GM19351 (cell line): ENCODE measurements around the gene CHAC2.
"Not testable (repeated sequence)": the region's sequence is repeated elsewhere in the genome, so short reads cannot be mapped to it uniquely, and the experiment has no call there.

Experiments used
- ATAC-seq: cut with Tn5 transposase; IDR thresholded peaks from one replicate; pipeline ENCODE4 v1.9.1; 2021; ENCODE audit warnings: mild to moderate bottlenecking, moderate library complexity; ENCODE audit not compliant: unreplicated experiment

CHAC2 gene

GRCh38 chr2:53767405-53768241 is at the start of gene CHAC2:
Gene CHAC2, plus strand, starts transcription at chr2:53767804. Its CDS starts 83 bp downstream, at chr2:53767887.
- ATAC-seq: peak; percentile 89

GRCh38 chr2:53720944-53721343 is 46.7 kb upstream of the CHAC2 start:
- not testable (repeated sequence) for ATAC-seq

- no peak for ATAC-seq
Observed at GRCh38 chr2:53724536-53724935, 43.1 kb upstream of the CHAC2 start.

- no peak for ATAC-seq
Observed at GRCh38 chr2:53725662-53726061, 41.9 kb upstream of the CHAC2 start.

GRCh38 chr2:53727921-53728320 is 39.7 kb upstream of the CHAC2 start:
- no peak for ATAC-seq

- ATAC-seq: no peak
Observed at GRCh38 chr2:53729143-53729762, 38.4 kb upstream of the CHAC2 start.

- ATAC-seq: no peak
Observed at GRCh38 chr2:53737091-53737490, 30.5 kb upstream of the CHAC2 start.

GRCh38 chr2:53739032-53739431 is 28.6 kb upstream of the CHAC2 start:
- no peak for ATAC-seq

GRCh38 chr2:53740170-53740569 is 27.4 kb upstream of the CHAC2 start:
- no peak for ATAC-seq

GRCh38 chr2:53744395-53745065 is 23.1 kb upstream of the CHAC2 start:
- no peak for ATAC-seq

GRCh38 chr2:53750041-53750768 is 17.4 kb upstream of the CHAC2 start:
- no peak for ATAC-seq

GRCh38 chr2:53751728-53752127 is 15.9 kb upstream of the CHAC2 start:
- peak; percentile 95 for ATAC-seq

- no peak for ATAC-seq
Observed at GRCh38 chr2:53752385-53752784, 15.2 kb upstream of the CHAC2 start.

GRCh38 chr2:53753041-53753440 is 14.6 kb upstream of the CHAC2 start:
- ATAC-seq: no peak

GRCh38 chr2:53755121-53755520 is 12.5 kb upstream of the CHAC2 start:
- ATAC-seq: no peak

- ATAC-seq: no peak
Observed at GRCh38 chr2:53756644-53757043, 11.0 kb upstream of the CHAC2 start.

GRCh38 chr2:53757206-53757605 is 10.4 kb upstream of the CHAC2 start:
- not testable (repeated sequence) for ATAC-seq

- ATAC-seq: no peak
Observed at GRCh38 chr2:53765767-53766166, 1.8 kb upstream of the CHAC2 start.

GRCh38 chr2:53768242-53768542 is 588 bp downstream of the CHAC2 start:
- ATAC-seq: peak; percentile 45

GRCh38 chr2:53769318-53769945 is 1.8 kb downstream of the CHAC2 start:
- ATAC-seq: no peak

GRCh38 chr2:53770264-53770663 is 2.7 kb downstream of the CHAC2 start:
- no peak for ATAC-seq
